ENCODE measurements around the gene OR10V1. TPM values are rescaled to one million over a fixed set of nuclear protein-coding genes. Genes with fewer than 3 reads are reported as not detected.
"Not testable (repeated sequence)": the region's sequence is repeated elsewhere in the genome, so short reads cannot be mapped to it uniquely, and the experiment has no call there.

The OR10V1 gene
- total RNA-seq, 2 experiments from 2014 or later, result not detected

- intact Hi-C loops (cut with DNase I, micrococcal nuclease), result no loop called here
- POLR2A ChIA-PET, result no interaction called here
- H3K4me1 ChIP-seq (ENCODE audit: insufficient read depth, low read length), result no peaks in the 10 kb centered on the region
- no peak overlapping the region for H3K4me3 ChIP-seq (ENCODE audit: low read length)
- no peak overlapping the region for H3K27ac ChIP-seq (ENCODE audit: low read depth in 1 of 2, low read length in 2 of 2)
- TF ChIP-seq, protein P1, sequence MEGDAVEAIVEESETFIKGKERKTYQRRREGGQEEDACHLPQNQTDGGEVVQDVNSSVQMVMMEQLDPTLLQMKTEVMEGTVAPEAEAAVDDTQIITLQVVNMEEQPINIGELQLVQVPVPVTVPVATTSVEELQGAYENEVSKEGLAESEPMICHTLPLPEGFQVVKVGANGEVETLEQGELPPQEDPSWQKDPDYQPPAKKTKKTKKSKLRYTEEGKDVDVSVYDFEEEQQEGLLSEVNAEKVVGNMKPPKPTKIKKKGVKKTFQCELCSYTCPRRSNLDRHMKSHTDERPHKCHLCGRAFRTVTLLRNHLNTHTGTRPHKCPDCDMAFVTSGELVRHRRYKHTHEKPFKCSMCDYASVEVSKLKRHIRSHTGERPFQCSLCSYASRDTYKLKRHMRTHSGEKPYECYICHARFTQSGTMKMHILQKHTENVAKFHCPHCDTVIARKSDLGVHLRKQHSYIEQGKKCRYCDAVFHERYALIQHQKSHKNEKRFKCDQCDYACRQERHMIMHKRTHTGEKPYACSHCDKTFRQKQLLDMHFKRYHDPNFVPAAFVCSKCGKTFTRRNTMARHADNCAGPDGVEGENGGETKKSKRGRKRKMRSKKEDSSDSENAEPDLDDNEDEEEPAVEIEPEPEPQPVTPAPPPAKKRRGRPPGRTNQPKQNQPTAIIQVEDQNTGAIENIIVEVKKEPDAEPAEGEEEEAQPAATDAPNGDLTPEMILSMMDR (IDR thresholded peaks at IDR 0.05), result no peak
- no peak overlapping the region for H3K27ac Mint-ChIP-seq
- ATAC-seq (ENCODE audit: poor library complexity), result no peak
- H3K27me3 ChIP-seq (ENCODE audit: control insufficient read depth in 1 of 2, insufficient read depth in 2 of 2, low read length in 2 of 2), result peaks cover 0 to 4% of the 10 kb centered on the region in 2 experiments
- H3K4me3 Mint-ChIP-seq, result no peak overlapping the region
- H3K4me1 Mint-ChIP-seq (ENCODE audit: low read depth), result no peaks in the 10 kb centered on the region
- no peaks in the 10 kb centered on the region for H3K36me3 ChIP-seq (ENCODE audit: insufficient read depth, low read length)
- no peak for DNase-seq
- no peaks in the 10 kb centered on the region for H3K9me3 Mint-ChIP-seq
- CTCF ChIA-PET, result no interaction called here
- H3K36me3 Mint-ChIP-seq (ENCODE audit: low read depth), result no peaks in the 10 kb centered on the region
- peaks cover 41% of the 10 kb centered on the region for H3K27me3 Mint-ChIP-seq
- no peaks in the 10 kb centered on the region for H3K9me3 ChIP-seq (ENCODE audit: control insufficient read depth in 1 of 2, insufficient read depth in 1 of 2, low read length in 2 of 2)
Observed at GRCh38 chr11:59705294-59705693, 8.4 kb downstream of the OR10V1 start.

GRCh38 chr11:59703515-59703914, 10.1 kb downstream of the OR10V1 start:
- H3K27me3 ChIP-seq (ENCODE audit: control insufficient read depth in 1 of 2, insufficient read depth in 2 of 2, low read length in 2 of 2); H3K9me3 ChIP-seq (ENCODE audit: control insufficient read depth in 1 of 2, insufficient read depth in 1 of 2, low read length in 2 of 2); H3K4me3 Mint-ChIP-seq; CTCF ChIA-PET; H3K27ac ChIP-seq (ENCODE audit: low read depth in 1 of 2, low read length in 2 of 2); H3K27ac Mint-ChIP-seq; H3K36me3 ChIP-seq (ENCODE audit: insufficient read depth, low read length); DNase-seq; ATAC-seq (ENCODE audit: poor library complexity); H3K9me3 Mint-ChIP-seq; H3K4me1 ChIP-seq (ENCODE audit: insufficient read depth, low read length); POLR2A ChIA-PET; intact Hi-C loops (cut with DNase I, micrococcal nuclease); H3K36me3 Mint-ChIP-seq (ENCODE audit: low read depth); H3K4me3 ChIP-seq (ENCODE audit: low read length); H3K4me1 Mint-ChIP-seq (ENCODE audit: low read depth): not testable (repeated sequence)
- peaks cover 37% of the 10 kb centered on the region for H3K27me3 Mint-ChIP-seq

GRCh38 chr11:59700157-59700556, 13.5 kb downstream of the OR10V1 start:
- ATAC-seq (ENCODE audit: poor library complexity); CTCF ChIA-PET; H3K4me1 ChIP-seq (ENCODE audit: insufficient read depth, low read length); H3K9me3 ChIP-seq (ENCODE audit: control insufficient read depth in 1 of 2, insufficient read depth in 1 of 2, low read length in 2 of 2); H3K27me3 ChIP-seq (ENCODE audit: control insufficient read depth in 1 of 2, insufficient read depth in 2 of 2, low read length in 2 of 2); intact Hi-C loops (cut with DNase I, micrococcal nuclease); H3K36me3 Mint-ChIP-seq (ENCODE audit: low read depth); H3K27ac ChIP-seq (ENCODE audit: low read depth in 1 of 2, low read length in 2 of 2); H3K9me3 Mint-ChIP-seq; H3K36me3 ChIP-seq (ENCODE audit: insufficient read depth, low read length); DNase-seq; H3K4me3 Mint-ChIP-seq; H3K27ac Mint-ChIP-seq; H3K4me3 ChIP-seq (ENCODE audit: low read length); H3K4me1 Mint-ChIP-seq (ENCODE audit: low read depth); POLR2A ChIA-PET: not testable (repeated sequence)
- peaks cover 27% of the 10 kb centered on the region for H3K27me3 Mint-ChIP-seq

DNA sequence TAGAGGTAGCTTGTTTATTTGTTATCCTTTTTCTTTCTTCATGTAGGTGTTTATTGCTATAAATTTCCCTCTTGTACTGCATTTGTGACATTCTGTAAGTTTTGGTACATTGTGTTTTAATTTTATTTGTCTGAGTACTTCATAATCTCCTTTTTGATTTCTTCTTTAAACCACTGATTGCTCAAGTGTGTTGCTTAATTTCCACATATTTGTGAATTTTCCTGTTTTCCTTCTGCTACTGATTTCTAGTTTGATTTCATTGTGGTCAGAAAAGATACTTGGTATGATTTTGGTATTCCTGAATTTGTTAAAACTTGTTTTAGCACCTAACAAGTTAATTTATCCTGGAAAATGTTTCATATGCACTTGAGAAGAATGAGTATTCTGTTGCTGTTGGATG, 15.1 kb downstream of the OR10V1 start:
- Mint-ChIP-seq H3K36me3 (ENCODE audit: low read depth) (no peaks in the 10 kb centered on the region), H3K27ac (no peak overlapping the region), H3K4me1 (ENCODE audit: low read depth) (no peaks in the 10 kb centered on the region), H3K4me3 (no peak overlapping the region), H3K9me3 (peaks cover 5% of the 10 kb centered on the region), H3K27me3 (peaks cover 25% of the 10 kb centered on the region)
- DNase-seq (no peak), ATAC-seq (ENCODE audit: poor library complexity) (no peak)
- Histone ChIP-seq H3K4me1 (ENCODE audit: insufficient read depth, low read length) (no peaks in the 10 kb centered on the region), H3K27ac (ENCODE audit: low read depth in 1 of 2, low read length in 2 of 2) (no peak overlapping the region), H3K36me3 (ENCODE audit: insufficient read depth, low read length) (no peaks in the 10 kb centered on the region), H3K9me3 (ENCODE audit: control insufficient read depth in 1 of 2, insufficient read depth in 1 of 2, low read length in 2 of 2) (peaks cover 0 to 2% of the 10 kb centered on the region in 2 experiments), H3K27me3 (ENCODE audit: control insufficient read depth in 1 of 2, insufficient read depth in 2 of 2, low read length in 2 of 2) (no peaks in the 10 kb centered on the region), H3K4me3 (ENCODE audit: low read length) (no peak overlapping the region)
- ChIA-PET POLR2A (interaction anchor here (0.6 kb wide), 1 partner anchor 397 kb away, joined by 3 read pairs; no protein-coding TSS in a partner anchor), CTCF (no interaction called here)
- intact Hi-C loops (cut with DNase I, micrococcal nuclease), result loop anchor here in 1 of 2 experiments (10.0 kb wide), 1 partner anchor 116 kb away; the partner anchor contains the start of gene MRPL16
- TF ChIP-seq, protein P1 (IDR thresholded peaks at IDR 0.05), result no peak

All from CD4-positive, alpha-beta T cell (primary cell).